ENCODE results near the gene DLGAP1.
"Not testable (repeated sequence)": the region's sequence is repeated elsewhere in the genome, so short reads cannot be mapped to it uniquely, and the experiment has no call there.

Gene DLGAP1

DNA sequence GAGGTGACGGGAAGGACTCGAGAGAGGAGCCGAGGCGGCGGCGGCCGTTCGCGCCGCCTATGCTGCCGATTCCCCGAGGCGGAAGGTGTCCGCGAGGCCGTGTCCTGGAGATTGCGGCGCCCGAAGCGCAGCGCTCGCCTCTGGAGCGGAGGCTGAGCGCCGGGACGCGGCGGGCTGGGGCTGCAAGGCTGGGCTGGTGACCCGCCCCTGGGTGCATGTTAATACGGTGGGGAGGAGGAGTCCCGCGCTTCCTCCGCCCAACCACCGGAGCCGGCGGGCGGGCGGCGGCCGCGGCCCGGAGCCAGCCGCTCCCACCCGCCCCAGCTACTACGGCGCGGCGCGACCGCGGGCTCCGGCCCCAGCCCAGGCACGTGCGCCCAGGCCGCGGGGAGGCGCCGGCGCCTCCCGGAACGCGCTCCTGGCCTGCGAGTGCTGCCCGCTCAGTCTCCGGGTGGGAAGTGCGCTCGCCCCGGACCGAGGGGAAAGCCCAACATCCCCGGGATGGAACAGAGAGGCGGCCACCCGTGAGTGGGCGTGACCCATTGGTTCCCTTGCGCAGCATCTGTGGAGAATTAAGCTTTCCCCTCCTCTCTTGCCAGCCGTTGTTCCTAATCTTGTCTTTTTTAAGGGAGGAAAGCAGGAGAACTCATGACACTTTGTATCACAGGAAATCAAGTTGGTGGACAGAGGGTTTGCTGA lies at the start of gene DLGAP1:
Gene DLGAP1, minus strand, starts transcription at position 195 of the 699 bp plus-strand sequence.
- no peak for DNase-seq (ENCODE audit: low spot score)

DNA sequence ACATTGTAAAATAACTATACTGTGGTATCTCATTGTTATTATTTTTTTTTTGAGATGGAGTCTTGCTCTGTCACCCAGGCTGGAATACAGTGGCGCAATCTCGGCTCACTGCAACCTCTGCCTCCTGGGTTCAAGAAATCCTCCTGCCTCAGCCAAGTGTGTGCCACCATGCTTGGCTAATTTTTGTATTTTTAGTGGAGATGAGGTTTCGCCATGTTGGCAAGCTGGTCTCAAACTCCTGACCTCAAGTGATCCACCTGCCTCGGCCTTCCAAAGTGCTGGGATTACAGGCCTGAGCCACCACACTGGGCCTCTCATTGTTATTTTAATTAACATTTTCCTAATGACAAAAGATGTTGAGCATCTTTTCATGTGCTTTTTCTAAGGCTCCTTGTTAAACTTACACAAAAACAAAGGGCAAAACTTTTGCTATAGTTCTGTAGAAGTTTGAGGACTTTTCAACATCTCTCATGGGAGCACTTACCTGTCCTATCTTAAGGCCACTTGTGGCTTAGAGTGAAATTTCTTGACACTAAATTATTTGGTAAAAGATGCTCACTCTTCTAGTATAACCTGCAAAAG lies 39.7 kb upstream of the DLGAP1 start:
- not testable (repeated sequence) for DNase-seq (ENCODE audit: low spot score)

DNA sequence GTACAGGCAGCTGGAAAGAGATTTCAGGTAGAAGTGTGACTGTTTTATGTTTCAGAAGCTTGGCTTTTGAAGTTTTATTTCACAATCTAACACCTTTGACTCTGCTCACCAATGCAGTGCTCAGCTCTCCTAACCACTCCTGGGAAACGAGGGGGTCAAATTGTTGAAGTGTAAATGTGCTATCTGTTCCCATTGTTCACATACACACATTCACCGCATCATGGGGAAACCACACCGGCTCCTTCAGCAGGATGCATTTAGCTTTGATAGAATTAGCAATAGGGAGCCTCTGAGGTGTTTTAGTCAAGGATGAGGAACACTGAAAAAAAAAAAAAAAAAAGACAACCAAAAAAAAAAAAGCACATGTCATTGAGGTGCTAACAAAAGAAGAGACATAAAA lies 13.4 kb upstream of the DLGAP1 start:
- DNase-seq (ENCODE audit: low spot score) = no peak

DNA sequence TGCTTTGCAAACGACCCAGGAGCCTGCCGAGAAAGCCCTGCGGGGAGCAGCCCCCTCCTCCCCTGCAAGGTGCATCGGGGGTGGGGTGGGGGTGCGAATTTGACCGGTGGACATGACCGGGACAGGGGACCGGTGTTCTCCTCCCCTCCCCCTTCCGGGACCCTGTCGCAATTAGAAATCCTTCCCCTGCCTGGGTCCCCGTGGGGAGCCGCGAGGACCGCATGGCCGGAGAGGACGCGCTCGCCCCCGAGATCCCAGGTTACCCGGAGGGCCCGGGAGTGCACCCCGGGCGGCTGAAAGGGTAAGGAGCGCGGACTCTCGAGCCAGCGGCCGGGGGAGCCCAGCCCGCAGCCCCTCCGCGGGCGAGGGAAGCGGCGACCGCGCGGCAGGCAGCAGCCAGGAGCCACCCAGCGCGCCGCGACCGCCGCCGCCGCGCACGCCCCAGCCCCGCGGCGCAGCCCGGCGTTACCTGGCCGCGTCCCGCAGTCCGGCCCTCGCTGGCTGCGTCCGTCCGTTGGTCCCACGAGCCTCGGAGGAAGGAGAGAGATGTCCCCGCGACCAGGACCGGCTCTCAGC lies 482 bp downstream of the DLGAP1 start:
- DNase-seq (ENCODE audit: low spot score) = no peak

DNA sequence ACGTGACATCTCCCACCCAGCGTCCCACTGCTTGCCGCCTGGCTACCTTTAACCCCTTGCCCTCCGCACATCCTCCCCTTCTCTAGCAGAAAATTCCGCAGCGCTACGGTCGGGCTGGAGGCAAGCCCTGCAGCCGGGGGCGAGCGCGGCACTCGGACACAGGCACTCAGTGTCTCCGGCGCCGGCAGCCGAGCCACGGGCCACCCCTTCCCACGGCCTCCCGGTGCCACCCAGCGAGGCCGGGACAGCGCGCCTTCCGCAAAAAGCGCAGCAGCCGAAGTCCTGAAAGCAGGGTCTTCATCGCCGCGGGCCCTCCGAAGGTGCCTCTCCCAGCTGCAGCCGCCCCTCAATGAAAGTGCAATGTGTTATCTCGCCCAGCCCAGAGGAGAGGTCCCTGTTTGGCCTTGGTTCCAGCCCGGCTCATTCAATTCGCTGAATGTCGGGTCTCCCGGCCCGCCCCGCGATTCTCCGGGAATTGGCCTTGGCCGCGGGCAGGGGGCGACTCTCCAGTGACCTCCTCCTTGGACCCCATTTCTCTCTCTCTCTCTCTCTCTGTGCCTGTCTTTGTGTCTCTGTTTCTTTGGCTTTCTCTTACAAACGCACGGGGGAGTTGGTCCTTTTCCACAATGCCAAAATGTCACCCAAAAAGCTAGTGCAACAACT lies 1.1 kb downstream of the DLGAP1 start:
- DNase-seq (ENCODE audit: low spot score) = no peak

DNA sequence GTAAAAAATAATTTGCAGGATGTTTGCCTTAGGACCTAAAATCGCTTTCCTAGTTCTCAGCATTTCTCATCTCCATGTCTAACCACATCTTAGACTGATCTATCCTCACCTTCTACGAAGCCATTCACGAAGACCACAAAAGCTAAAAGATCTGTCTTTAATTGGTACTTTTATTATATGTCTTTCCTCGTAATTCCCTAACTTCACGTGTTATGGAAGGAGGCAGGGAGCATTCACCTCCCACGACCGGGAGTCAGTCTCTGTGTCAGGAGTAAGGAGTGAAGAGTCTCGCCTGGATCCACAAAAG lies 1.6 kb downstream of the DLGAP1 start:
- no peak for DNase-seq (ENCODE audit: low spot score)

DNA sequence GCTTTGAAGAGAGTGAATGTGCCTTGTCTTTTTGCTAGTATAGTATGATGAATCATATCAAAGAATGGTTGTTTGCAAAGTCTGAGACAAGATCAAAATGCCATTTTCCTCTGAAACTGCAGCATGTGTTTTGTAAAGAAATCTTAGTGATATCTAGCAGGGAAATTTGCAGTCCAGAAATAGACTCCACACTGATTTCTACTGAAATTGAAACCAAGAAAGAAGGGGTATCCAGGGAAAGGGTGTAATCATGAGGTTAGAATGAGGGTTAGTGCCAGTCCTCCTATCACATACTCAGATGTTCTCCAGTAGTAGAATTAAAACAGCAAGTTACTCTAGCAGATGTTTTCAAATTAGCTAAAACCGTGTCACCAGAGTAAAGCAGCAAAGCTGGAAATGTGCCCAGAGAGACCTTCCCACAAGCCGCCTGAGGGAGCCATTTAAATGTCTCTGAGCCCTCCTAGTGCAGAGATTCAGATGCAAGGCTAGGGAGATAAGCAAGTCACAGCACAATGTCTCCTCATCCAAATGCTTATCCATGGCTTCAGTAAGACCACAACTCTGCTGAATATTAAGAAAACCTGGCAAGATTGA lies 4.9 kb downstream of the DLGAP1 start:
- DNase-seq (ENCODE audit: low spot score) = no peak

DNA sequence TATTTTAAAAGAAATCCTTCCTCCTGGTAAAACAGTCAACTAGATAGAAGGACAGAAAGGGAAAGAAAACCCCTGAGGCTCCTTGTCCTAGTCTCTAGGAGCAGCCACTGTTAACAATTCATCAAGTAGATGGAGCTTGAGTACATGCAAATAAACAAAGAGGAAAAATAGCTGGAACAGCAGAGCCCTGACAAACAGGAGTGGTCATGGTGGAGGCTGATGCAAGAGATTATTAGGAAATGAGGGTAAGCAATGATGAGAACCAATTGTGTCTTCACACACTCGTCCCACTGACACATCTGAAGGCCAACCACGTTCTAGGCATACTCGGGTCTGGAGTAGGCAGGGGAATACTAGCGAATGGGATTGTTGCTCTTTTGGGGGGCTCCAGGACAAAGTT lies 9.2 kb downstream of the DLGAP1 start:
- no peak for DNase-seq (ENCODE audit: low spot score)

DNA sequence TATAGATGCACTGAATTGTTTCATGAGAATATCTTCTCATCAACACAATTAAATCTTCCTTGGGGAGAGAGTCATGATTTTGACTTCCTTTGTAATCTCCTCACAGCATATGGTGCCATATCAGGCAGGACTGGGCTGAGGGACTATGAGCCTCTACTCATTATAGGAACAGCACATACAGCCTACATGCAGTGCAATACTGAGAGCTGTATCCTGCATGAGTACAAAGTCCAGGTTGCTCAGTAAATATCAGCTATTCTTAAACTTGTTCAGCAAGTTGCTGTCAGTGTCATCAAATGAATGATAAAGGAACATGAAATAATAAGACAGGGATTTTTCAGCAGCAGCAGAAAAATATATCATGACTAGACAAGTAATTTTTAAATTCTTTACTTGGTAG lies 10.8 kb downstream of the DLGAP1 start:
- no peak for DNase-seq (ENCODE audit: low spot score)

DNA sequence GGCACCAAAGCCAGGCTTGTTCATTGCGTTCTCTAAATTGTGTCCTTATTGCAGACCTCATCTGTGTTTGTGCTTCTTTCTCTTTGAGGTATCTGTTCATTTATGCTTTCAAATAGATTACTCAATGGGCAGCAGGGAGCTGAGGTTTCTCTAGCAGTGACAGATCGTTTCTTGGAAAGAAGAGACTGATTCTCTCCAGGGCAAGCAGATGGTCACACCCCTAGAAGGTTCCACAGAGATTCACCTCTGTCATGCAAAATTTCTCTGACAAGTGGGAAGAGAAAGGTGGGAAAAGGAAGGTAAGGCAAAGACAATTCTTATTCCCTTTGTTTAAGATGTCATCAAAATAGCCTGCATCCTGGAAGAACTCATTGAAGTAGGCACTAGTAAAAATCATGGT lies 14.0 kb downstream of the DLGAP1 start:
- DNase-seq (ENCODE audit: low spot score) = no peak

DNA sequence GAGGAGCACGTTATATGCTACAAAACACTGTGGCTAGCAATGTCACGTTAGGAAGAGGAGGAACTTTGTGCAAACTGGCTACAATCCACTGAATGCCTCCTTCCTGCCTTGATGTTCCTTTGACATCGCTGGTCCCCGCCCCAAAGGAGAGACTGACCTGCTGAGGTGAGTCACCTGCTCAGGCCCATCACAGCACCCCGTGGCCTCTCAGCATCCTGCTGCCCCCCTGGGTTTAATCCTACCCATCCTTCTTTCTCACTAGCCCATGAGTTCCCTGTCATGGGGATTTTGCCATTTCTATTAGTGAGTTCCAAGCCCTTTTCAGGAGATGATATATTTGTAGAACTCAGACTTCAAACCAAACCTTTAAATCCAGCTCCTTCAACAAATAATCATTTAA lies 16.2 kb downstream of the DLGAP1 start:
- DNase-seq (ENCODE audit: low spot score) = no peak

DNA sequence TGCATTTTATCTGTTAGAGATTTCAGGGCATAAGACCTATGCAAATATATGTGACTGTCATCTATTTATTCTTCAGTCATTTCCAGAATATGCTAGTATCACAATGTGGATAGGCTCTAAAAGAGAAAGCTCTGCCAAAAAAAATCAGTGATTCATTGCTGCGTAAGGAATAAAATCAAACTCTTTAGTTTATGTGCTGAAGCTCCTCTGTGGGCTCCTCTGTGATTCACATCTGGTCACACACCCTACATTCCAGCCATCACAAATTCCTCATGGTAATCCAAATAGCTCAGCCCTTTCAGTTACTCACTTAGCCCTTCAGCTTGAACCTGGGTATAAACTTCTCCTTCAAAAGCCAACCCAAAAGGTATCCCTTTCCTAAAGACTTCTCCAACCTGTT lies 21.4 kb downstream of the DLGAP1 start:
- DNase-seq (ENCODE audit: low spot score) = no peak

DNA sequence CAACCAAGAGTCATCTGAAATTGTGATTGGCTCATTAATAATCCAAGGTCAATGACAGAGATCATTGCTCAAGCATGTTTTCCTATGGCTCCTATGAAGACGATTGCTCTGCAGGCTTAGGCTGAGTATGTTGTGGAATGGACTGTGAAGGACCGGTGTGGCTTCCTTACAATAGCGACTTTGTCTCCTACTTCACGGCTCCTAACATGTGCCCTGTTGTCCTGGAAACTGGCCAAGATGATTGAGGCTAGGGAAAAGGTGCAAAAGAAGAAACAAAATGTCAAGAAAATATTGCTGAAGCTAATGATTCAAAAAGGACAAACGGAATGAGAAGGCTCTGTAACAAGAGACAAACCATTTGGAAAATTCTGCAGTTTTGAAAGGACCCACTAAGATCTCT lies 24.3 kb downstream of the DLGAP1 start:
- DNase-seq (ENCODE audit: low spot score) = no peak

DNA sequence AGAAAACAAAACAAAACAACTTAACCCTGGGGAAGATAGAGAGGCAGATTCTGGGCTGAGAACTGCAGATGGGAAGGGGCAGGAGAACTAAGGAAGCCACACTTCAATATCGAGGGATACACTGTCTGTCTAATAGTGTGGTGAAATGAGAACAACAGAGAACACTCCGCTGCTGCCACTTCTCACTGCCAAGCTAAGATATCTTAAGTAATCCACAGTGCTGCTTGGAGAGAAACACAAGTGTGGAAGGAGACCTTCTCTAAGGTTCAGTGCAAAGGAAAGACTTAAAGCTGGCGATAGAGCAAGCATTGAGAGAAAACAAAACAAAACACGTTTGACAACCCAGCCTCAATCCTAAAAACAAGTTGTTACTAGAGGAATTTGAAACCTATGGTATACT lies 37.4 kb downstream of the DLGAP1 start:
- DNase-seq (ENCODE audit: low spot score) = no peak

DNA sequence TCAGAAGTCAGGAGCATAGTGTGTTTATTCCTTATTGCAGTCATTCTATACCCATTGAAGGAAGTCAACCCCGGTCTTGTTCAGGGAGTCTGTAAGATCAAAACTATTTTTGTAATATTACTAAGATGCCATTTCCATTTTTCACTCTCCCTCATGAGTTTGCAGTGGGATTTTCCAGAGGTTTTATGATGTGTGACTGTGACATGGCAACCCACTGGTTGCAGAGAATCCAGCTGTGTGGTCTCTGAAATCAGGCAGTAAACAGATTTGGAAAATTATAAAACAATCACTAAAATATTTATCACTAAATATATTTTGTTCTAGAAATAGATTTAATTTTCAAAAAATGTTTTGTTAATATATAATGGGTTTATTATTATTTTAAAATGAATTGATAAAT lies 38.1 kb downstream of the DLGAP1 start:
- no peak for DNase-seq (ENCODE audit: low spot score)

DNA sequence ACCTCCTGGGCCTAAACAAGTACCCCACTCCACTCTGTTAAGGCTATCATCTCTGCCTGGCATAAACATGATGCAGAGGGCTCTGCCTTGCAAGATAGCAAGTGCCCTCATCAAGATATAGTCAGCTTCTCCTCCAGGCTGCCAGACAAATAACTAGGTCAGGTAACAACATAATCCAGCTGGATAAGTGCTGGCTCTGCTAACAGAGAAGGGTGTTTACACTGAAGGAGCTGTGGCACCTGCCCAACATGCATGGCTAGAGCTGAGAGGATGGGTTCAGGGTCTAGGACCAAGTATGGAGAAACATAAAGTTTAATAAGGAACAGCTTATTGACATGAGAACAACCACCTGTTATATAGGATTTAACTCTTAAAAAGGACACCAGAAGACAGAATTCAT lies 42.8 kb downstream of the DLGAP1 start:
- DNase-seq (ENCODE audit: low spot score) = no peak

DNA sequence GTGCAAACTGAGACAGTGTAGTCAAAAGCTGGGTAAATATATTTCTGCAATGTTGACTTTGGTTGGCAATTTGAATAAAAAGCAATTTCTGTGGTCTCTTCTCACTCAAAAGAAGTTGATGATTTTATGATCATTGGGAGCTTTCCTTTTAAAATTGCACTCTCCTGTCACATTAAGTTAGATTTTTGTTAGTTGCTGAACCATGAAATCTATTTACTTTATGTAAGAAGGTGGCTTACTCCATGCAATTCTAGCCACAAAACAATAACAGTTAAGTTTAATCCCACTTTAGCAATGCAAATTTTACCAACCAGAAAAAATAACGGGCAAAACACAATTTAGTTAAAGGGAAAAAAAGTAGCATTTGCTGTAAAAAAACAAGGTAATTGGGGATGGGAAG lies 48.3 kb downstream of the DLGAP1 start:
- DNase-seq (ENCODE audit: low spot score) = no peak

DNA sequence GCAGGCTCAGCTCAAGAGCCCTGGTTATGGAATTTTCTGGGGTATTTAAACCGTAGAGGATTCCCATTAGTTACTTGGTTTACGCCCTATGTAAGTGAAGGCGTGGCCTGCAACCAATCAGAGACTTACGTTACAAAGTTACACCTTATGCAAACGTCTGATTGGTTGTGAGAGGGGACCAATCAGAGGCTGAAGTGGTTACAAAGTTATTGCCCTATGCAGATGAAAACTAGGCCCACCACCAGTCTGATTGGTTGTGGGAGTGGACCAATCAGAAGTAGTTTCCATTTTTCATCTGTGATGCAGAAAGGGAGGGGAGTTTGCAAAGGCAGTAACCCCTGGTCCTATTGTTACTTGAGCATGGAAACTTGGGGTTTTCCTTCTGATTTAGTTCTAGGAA lies 49.1 kb downstream of the DLGAP1 start:
- no peak for DNase-seq (ENCODE audit: low spot score)

DNA sequence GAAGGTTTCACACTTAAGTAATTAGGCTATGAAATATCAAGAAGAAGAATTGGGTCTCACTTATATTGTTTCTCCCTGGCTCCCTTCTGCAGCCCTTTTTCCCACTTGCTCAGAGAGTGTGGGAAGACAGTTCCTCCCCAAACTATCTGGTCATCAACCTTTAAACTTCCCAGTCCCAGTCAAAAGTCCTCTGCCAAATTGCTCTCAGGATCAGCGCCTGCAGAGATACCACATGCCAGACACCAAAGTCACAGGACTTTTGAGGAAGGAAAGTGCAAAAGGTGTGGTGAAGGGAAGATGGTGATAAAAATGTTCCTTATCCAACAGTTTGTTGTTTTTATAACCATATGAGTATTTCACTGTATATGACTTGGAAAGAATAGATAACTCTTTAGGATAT lies 51.3 kb downstream of the DLGAP1 start:
- DNase-seq (ENCODE audit: low spot score) = no peak

DNA sequence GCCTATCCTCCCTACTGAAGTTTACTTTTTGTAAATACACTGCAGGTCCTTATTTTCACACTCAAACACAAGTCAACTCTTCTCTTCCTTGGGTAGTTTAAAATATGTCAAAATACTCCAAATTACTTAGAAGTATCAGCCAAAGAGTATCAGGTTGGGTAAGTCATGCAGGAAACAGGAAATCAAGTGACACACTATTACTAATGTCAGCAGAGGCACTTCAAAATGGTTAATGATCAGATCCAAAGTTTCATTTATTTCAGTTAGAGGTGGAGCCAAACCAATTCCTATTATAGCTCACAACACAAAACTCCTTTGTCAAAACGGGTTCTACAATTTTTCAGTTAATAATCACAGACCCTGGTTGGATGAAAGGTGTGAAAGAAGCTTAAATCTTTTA lies 54.2 kb downstream of the DLGAP1 start:
- DNase-seq (ENCODE audit: low spot score) = no peak

DNA sequence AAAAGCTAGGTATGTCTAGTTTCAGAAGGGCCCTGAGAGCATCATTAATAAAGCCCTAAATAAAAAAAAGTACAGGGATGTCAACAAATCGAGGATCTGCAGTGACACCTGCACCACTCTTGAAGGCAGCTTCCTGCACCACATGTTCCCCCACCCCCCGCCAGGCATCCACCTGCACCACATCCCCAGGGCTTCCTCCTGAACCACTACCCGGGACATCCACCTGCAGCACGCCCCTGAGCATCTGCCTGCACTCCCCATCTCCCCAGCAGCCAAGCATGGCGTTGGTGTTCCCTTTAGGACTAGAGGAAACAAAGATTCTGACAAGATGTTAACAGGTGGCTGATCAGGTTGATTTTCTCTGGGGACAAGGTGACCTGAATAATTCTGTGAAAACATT lies 55.2 kb downstream of the DLGAP1 start:
- DNase-seq (ENCODE audit: low spot score) = no peak

DNA sequence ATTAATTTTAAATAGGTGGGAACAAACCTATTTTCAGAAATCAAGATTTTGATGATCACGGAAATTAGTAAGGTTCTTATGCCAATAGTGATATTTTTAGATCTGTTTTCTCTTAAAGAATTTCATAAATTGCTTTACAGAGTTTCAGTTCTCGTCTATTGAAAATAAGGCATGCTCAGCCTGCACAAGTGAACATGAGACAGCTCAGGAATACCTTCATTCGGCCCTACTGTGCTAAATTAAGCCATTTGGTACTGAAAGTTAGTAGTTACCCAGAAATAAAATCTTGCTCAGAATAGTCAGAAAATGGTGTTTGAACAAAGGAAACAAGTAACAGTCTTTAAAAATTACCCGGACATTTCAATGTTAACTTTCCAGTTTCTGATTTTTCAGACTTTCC lies 60.4 kb downstream of the DLGAP1 start:
- no peak for DNase-seq (ENCODE audit: low spot score)

DNA sequence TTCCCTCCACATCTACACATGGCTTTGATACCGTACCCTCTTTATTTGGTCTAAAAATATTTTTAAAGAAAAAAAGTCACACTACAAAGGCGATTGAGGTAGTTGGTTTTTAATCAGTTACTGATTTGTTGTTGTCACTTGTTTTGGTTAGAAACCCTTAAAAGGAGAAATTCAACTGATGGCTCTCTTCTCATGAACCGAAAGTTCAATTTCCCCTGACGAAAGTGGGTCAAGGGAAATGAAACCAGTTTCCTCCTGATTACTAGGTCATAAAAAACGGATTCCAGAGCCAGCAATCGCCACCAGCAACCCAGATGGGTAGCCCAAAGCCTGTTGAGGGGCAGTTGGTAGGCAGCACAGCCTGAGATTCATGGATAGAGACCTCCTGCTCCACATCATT lies 63.2 kb downstream of the DLGAP1 start:
- no peak for DNase-seq (ENCODE audit: low spot score)

Measured in hematopoietic multipotent progenitor cell treated with erythropoietin and hydrocortisone succinate and interleukin-3 and kit ligand, for 15 days (in vitro differentiated cells).